Measurements from ENCODE around the gene PPP1R12B.
"Not testable (repeated sequence)": the region's sequence is repeated elsewhere in the genome, so short reads cannot be mapped to it uniquely, and the experiment has no call there.

PPP1R12B gene

DNA sequence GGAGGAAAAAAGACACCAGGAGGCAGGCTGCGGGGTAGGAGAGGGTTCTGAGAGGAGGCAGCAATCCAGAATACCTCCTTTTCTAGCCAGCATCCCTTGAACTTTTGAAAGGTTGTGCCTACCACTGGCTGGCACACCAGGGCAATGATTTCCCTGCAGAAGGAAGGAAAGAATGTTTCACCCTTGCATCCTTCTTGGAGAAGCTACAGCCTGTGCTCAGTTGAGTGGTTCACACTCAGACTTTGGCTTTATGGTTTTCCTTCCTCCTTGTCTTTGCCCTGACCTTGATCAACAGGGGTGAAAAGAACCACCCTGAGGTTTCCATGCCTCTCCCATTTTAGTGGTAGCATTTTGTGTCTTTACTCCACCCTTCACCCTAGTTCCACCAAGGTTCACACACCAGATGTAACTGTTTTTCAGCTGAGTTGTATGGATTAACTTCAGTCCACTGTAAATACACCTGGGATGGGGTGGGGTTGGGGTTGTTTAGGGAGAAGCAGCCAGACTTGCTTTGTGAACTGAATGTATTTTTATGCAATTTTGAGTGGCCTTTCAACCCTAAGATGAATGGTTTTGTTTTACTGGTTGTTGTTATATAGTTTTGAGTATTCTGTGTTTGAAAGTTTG, 239.5 kb downstream of the PPP1R12B start:
- no peak for DNase-seq

DNA sequence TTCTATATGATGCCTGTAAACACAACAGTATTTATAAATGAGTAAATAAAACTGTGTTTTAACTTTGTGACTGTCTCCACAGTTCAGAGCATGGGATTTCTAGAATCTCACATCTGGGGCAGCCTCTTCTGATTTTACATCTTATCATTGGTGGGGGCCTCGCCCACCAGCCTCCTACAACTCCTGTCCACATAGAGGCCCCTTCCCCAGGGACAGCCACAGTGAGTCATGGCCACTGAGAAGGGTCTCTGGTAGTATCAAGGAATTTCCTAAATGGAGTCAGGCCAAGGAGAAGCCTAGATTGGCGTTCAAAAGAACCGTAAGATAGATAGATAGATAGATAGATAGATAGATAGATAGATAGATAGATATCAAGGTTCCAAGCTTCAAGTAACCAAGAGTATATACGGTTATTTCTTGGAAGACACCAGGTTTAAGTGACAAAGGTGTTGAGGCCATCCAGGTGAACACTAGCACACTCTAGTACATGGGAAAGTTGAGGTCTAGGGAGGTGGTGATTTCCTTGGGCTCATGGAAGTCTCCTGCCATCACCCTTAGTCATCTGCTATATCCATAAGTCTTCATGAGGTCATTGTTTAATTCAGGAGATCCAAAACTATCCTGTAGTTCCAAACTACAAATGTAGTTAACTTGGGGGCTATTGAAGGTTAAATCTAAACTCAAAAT, 240.1 kb downstream of the PPP1R12B start:
- no peak for DNase-seq

DNA sequence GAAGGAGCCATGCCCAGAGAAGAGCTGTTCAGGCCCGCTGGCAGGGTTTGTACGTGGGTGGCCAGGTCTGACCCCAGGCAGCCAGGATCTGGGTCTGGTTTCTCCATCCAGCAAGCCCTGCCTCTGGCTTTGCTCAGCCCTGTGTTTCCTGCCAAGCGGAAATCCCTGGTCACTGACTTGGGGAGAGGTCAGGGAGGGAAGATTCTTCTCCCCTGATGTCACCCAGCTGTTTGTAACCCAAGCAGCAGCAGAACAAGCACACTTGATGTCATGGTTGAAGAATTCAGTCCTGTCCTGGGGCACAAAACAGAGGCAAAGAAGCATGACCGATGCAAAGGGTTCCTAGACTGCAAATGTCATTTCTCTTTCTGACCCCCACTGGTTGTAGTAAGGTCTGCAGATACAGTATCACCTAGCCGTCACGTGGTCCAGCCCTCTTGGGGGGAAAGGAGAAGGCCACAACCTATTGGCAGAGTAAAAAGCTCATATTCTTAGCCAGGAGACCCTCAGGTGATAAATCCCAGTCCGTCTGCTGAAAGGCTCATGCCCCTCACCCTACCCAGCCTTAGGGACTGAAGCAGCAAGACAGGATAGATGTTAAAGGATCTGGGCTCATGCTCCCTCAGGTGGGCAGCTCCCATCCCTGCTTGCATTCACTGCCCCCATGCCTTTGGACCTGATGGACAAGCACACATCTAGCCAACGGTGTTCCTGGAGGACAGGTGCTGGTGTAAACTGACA, 240.9 kb downstream of the PPP1R12B start:
- DNase-seq, result no peak

DNA sequence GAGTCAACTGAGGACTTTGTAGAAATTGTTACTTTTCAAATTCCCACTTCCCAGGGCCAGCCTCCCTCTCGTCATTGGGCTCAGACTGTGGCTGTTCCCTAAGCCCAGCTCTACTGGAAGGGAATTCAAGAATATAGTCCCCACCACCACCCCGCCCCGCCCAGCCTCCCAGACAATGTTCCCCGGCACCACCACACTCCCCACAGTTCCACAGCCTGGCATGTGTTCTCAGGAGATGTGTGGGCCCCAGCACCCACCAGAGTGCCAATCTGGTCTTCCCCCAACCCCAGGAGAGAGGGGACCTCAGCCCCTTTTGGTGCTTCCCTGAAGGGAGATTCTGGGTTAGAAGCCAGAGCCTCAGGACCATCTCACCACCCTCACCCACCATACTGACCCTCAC, 241.6 kb downstream of the PPP1R12B start:
- no peak for DNase-seq

DNA sequence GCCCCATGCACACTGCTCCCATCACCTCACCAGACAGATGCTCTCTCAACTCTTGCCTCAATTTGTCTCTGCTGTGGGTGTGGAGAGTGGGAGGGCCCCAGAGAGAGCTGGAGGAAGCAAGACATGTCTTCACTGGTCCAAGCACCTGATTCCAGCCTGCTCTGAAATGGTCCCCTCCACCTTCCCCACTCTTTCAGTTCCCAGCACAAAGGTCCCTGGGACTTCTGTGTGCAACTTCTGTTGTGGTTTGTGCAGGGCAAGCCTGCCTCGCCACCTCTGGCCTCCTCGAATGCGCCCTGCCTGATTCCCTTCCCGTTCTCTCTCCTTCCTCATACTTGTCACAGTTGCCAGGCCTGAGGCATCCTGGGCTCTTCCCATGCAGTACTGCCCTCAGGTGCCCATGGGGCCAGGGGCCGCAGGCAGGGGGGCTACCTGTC, 242.5 kb downstream of the PPP1R12B start:
- no peak for DNase-seq

DNA sequence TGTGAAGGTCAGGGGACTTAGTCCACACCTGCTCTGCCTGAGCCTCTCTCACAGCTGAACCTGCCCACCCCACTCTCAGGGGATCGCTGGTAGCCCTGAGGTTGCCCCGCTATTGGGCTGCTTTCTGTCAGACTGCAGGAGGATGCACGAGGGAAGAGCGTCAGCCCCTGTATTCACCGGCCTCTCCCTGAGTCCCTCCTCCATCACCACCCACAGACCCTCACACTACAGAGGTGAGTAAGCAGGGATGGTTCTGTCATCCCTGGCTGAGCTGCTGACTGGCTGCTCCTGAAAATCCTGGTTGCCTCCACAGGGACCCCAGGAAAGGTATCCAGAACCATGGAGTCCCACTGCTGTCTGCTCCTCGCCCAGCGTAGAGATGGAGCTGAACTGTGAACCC, 243.0 kb downstream of the PPP1R12B start:
- no peak for DNase-seq

DNA sequence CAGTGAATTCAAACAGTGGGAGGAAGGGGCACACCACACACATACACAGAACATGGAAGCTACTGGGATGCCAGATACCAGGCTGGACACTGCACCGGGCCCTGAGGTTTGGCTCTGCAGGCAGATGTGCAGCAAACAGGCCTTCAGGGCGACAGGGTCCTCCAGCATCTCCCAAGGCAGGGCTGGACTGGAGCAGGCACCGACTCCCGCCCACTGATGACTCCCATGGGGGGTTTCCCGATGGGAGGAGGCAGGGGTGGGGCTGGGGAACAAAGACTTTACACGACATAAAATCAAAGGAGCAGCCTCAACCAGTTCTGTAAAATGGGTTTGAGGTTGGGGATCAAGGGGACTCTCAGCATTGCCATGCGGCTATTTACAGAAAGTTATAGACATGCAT, 243.6 kb downstream of the PPP1R12B start:
- DNase-seq, result no peak

DNA sequence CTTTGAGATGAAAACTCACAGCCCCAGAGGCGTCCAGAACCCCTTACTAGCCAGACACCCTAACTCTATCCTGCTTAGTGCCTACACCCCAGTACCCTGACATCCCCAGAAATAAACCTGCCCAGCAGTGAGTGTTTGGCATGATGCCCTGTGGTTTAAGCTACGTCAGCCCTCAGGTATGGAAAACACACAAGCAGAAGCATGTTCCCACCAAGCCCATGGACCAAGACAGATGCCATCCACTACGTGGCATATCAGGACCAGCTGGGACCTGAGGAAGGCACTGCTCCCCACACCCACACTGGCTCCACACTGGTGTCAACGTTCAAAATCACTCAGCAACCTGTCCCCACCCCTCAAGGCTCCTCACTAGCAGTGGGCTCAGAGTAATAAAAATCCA, 245.3 kb downstream of the PPP1R12B start:
- DNase-seq, result no peak

DNA sequence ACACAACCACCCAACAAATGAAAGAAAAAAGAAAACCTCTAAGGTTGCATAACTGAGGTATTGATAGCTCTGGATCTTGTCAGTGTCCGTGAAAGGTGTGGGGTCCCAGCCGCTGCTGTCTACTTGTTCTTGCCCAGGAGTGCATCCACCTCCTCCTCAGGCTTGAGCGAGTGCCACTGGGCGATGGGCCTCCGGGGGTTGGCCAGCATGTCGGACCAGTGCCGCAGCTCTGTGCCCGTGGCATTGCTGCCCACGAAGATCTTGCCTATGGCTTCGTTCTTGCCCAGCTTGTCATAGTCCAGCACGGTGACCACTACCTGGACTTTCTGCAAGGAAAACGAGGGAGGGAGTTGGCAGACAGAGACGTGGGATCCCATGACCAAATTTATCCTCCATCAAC, 248.1 kb downstream of the PPP1R12B start:
- no peak for DNase-seq

DNA sequence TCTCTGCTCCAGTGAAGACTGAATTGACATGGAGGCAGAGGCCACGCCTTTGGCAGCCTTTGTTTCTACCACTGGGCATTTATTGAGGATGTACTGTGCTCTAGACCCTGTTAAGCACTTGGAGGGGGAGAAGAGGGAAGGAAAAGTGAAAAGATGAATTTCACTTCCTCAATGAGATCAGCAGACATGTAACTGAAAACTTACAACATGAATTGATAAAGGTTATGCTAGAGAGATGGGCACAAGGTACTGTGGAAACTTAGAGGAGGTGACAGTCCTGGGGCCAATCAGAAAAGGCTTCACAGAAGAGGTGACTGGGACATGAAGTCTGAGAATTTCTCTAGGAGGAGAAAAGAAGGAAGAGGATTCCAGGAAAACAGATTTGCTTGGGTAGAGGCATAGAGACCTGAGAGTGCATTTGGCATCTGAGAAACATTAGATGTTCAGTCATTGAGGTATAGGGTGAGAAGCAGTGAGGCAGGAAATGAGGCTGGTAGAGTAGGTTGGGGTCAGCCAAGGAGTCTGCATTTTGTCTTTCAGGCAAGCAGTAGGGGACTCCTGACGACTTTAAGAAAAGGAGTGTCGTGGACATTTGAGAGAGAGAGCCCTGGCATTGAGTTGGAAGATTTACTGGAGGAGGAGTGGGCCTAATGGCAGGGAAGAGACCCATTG, 248.7 kb downstream of the PPP1R12B start:
- DNase-seq, result no peak

DNA sequence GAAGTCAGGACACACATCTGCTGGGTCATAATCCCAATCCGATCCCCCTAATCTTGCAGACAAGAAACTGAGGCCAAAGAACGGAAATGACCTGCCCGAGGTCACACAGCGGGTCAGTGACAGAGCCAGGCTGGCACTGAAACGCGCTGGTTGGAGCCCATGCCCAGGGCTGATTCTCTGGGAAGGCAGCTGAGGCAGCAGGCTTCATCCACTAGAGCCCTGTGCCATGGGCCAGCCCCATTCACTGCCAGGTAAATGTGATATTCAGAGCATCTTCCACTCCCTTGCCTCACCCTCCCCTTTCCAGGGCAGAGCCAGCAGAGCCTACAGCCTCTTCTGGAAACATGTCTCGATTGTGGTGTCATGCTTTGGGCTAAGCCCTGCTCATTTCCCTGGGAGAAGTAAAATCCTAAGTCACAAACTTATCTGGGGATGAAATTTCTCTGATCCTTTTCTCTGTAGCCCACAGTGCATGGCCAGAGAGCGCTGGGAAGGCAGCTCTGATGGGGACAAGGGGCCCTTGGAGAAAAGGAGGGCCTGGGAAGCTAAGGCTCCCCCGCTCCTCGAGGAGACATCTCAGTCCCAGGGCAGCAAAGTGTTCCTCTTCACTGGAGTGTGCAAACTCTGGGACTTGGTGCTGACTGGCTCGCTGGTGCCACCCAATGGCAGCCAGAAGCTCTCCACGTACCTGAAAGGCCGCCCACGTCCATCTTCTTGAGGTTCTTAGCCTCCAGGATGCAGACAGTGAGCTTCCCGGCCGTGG, 251.4 kb downstream of the PPP1R12B start:
- peak in 1 of 14 donors; percentile 10 for DNase-seq

DNA sequence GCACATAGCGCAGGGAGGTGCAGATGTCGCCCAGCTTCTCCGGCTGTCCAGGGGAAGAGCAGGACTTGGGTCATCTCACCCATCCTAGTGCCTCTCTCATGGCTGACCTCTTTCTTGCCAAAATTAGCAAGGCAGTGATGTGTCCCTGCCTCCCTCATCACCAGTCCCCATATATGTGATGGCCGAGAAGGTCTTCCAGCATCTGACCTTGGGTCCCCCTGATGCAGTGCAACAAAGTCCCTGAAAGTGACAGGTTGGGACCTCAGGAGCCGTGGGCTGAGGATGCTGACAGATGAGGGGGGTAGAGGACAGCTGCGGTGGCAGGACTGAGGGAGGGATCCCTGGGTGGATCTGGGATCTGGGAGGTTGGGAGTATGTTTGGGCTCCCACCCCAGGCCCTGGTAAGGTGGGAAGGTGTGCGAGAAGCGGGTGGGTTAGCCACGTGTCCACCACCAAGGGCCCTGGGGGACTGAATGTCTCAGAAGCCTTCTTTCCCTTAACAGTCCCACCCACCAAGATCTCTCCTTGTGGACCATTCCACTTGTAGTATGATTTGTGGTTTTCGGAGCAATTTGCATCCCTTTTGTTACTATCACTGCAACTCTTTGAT, 252.0 kb downstream of the PPP1R12B start:
- DNase-seq, result peak in 1 of 14 donors; percentile 18

DNA sequence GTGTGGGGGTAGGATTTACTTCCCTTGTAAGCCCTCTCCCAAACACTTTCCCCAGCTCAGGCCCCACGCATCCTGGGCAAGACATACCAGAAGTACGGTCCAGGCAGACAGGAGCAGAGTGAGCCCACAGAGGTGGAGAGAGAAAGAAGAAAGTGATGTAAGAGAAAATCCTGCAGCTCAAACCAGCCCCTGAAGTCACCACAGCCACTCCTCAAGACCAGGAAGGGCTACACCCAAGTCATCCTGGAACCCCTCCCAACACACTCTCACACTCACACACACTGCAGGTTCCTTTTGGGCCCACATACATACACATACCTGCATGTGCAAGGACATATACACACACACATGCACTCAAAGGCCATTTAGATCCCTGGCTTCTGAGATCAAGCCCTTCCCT, 254.9 kb downstream of the PPP1R12B start:
- no peak for DNase-seq

DNA sequence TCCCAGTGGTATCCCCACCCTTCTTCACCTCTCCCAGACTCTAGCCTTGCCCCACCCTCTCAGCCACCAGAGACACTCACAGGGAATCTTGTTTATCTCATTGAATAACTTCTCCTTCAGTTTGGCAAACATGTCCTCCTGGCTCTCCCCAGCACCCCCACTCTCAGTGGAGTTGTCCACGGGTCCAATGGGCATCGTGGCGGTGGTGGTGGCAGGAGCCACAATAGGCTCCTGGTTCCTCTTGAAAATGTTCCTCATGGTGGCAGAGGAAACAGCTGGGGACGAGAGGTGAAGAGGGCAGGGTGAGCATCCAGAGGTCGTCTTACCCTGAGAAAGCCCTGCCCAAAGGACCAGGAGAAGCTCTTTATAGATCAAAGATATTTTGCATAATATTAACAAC, 257.0 kb downstream of the PPP1R12B start:
- DNase-seq, result no peak

DNA sequence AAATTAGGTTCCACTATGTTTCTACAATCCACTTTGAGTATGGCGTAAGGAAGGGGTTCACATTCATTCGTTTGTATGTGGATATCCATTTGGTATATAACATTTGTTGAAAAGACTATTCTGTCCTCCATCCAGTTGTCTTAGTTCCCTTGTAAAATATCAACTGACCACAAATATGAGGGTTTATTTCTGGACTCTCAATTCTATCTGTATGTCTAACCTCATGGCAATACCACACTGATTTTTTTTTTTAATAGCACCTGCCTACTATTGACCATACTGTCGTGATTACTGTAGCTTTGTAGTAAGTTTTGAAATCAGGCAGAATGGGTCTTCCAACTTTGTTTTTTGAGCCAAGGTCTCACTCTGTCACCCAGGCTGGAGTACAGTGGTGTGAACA, 263.5 kb downstream of the PPP1R12B start:
- not testable (repeated sequence) for DNase-seq

DNA sequence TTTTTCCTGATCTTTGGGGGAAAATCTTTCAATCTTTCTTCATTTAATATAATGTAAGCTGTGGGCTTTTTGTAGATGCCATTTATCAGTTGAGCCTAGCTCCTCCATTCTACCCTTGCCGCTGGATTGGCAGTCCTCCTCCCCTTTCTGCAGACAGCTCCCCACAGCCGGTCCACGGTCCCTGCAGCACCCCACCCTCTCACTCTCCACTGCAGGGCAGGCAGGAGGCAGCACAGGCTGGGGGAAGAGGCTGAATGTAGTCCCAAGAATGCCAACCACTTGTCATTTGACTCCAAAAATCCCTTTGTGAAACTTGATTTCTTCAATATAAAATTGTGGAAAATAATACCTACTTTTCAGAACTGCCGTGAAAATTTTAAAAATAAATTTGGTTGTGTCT, 265.1 kb downstream of the PPP1R12B start:
- DNase-seq, result no peak

DNA sequence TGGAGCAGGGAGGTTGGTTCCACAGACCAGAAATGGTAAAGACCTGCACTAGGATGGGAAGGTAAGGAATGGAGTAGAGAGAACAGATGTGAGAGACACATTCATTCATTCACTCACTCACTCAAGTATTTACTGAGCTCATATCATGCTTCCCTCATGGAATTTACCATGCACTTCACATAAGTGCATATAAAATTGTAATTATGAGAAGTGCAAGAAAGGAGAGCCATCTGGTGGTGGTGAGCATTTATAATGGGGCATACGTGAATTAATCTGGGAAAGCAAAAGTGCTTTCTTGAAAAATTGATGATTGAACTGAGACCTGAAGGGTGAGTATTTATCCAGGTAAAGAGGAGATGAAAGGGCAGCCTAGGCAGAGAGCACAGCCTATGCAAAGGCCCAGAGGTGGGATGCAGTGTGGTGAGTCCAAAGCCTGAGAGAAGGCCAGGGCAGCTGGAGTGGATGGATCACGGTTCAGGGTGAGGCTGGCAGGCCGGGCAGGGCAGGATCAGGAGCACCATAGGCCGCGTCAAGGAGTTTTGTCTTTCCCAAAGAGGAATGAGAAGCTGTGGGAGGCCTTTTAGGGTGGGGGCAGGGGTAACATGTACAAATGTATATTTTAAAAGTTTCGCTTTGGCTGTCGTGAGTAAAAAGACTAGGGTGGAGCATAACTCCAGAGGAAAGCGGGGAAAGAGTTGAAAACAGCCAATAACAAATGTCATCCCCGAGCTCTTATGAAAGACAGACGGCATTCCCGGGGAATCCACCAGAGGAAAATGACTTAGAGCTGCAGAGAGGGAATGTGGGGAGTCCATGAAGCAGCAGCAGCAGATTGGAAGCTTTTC, 266.1 kb downstream of the PPP1R12B start:
- DNase-seq, result not testable (repeated sequence)

DNA sequence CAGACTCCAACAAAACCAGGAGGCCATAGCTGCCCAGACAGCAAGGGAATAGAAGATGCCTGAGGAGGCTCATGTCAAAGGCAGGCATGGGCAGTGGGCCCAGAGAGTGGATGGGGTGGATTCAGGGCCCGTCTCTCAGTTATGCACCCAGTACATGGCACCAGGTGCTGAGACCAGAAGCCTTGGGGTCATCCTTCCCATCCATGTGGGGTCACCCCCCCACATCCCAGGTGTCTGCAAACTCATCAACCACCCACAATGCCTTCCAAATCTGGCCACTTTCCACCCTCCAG, 266.7 kb downstream of the PPP1R12B start:
- DNase-seq, result not testable (repeated sequence)

DNA sequence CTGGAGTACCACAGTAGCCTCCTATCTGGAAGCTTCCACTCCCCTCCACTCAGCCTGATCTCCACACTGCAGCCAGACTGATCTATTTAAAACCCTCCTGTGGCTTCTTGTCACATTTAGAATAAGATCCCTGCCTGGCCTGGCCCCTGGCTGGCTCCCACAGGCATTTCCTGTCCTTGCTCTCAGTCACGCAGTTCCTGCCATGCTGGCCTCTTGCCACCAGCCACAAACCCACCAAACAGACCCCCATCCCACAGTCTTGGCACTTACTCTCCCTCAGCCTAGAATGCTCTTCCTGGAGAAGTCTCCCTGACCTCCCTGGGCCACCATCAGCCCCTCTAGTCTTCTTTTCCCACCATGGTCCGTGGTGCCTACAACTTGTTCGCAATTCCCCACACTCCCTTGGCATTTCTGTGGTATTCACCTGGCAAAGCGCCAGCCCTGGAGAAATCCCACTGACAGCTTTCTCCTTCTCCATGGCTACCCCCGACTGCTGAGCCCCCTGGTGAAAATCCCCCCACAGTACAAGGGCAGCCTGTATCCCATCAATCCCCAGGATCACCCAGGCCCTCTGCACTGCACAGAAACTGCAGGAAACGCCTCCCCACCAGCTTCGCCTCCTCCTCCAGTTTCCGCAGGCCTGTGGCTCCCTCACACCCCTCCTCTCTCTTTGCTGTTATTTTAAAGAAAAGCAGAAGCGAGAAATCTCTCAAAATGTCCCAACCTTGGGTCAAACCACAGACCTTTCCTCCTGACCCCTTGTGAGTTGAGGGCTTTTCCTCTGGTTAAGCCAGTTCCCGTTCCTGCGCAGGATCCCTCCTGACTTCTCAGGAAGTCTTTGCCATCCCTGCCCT, 267.2 kb downstream of the PPP1R12B start:
- DNase-seq, result peak in 5 of 14 donors; percentile 30 to 55 (median 40)

DNA sequence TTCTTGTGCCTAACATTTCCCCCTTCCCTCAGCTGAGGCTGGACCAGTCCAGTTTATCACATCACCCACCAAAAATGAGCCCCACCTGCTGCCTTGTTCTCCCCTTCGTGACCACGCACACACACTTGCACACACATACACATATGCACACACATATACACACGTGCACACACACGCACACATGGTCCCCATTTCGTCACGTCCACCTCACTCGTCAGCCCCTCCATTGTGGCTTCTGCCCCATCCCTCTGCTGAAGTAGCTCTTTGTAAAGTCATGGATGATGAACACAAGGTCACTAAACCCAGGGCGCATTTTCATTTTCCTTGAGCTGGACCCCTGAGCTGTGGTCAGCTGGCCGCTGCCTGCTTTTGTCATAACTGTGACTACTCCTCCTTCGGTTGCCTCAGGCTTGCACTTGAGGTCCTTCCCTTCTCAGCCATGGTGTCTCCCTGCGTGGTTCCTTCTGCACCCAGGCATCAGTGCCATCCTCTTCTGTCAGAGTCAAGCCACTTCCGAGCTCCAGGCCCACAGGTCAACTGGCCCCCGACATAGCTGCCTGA, 267.9 kb downstream of the PPP1R12B start:
- peak in 1 of 14 donors; percentile 41 for DNase-seq
